Measurements from ENCODE around the gene TAMALIN.

- TF ChIP-seq CTCF (IDR thresholded peaks at IDR 0.05; ENCODE audit: insufficient read depth, low read length) = no peak
- no peak for TF ChIP-seq SPI1 (IDR thresholded peaks at IDR 0.05; ENCODE audit: borderline replicate concordance, low read depth)
These were observed 52.0 kb downstream of the TAMALIN start for GRCh38 chr12:52058631-52059361.

All from HL-60 (cell line).